GM13977 (cell line): ENCODE measurements around the gene MAP7D2.

Experiments
- DNase-seq: peaks from one replicate; pipeline ENCODE4 v3.0.0; 2012; ENCODE audit warnings: low spot score
- CTCF ChIP-seq: IDR thresholded peaks from 2 replicates; pipeline ENCODE4 v1.5.1; 2012; ENCODE audit warnings: mild to moderate bottlenecking, control low read depth; ENCODE audit not compliant: insufficient read depth; ENCODE audit errors: extremely low read depth, missing control alignments
- in situ Hi-C: fragments of 300-500 bp; cut with MboI; formaldehyde crosslinking; loops from one replicate; pipeline ENCODE4 v1.12.0; 2022; ENCODE audit warnings: low sequenced_read_pairs, low pct_unique_long_range_greater_than_20kb, mixed read lengths, inconsistent platforms; ENCODE audit not compliant: unreplicated experiment

MAP7D2 gene

GRCh38 chrX:19956923-19957322 lies 159.8 kb downstream of the MAP7D2 start:
- in situ Hi-C loops = no loop called here
- no peak for DNase-seq
- no peak for TF ChIP-seq CTCF
